Measurements from ENCODE around the gene CPN2.

GRCh38 chr3:194346035-194346434, 5.1 kb downstream of the CPN2 start:
- TF ChIP-seq POLR2AphosphoS5 (IDR thresholded peaks at IDR 0.05) = no peak
- no peak for TF ChIP-seq POLR2A (IDR thresholded peaks at IDR 0.05; ENCODE audit: low read depth)
- TF ChIP-seq CTCF (IDR thresholded peaks at IDR 0.05) = no peak

All from esophagus muscularis mucosa (tissue), 3 donors.